Calu3 (cell line): ENCODE measurements around the gene BEND5. TPM values are rescaled to one million over a fixed set of nuclear protein-coding genes. Genes with fewer than 3 reads are reported as not detected.

Experiments
- BruUV-seq: library from RNA; stranded (reverse); fragments of 400-500 nt; replicated peaks from 2 replicates; lab custom pipeline; 2021; lab: Mats Ljungman, UMichigan
- CTCF ChIA-PET: fragments of 300-600 bp; sonication (Branson Sonifier 250); formaldehyde crosslinking; loops from one replicate; lab custom pipeline; 2022; ENCODE audit warnings: antibody characterized with exemption; lab: Charles Lee
- DNase-seq: peaks from one replicate; pipeline ENCODE4 v3.0.0; 2022
- H3K27ac Mint-ChIP-seq: one replicate; pipeline ENCODE4 v1.8.0; 2022; ENCODE audit warnings: mixed read lengths; ENCODE audit not compliant: unreplicated experiment
- H3K27me3 Mint-ChIP-seq: one replicate; pipeline ENCODE4 v1.8.0; 2022; ENCODE audit warnings: mixed read lengths; ENCODE audit not compliant: unreplicated experiment
- H3K36me3 Mint-ChIP-seq: one replicate; pipeline ENCODE4 v1.8.0; 2022; ENCODE audit warnings: mild to moderate bottlenecking, moderate library complexity, mixed read lengths; ENCODE audit not compliant: insufficient read depth, unreplicated experiment
- H3K4me1 Mint-ChIP-seq: one replicate; pipeline ENCODE4 v1.8.0; 2022; ENCODE audit warnings: mild to moderate bottlenecking, low read depth, mixed read lengths; ENCODE audit not compliant: unreplicated experiment
- H3K4me3 Mint-ChIP-seq: one replicate; pipeline ENCODE4 v1.8.0; 2022; ENCODE audit warnings: mild to moderate bottlenecking, low read depth, moderate library complexity, mixed read lengths; ENCODE audit not compliant: unreplicated experiment
- H3K9me3 Mint-ChIP-seq: one replicate; pipeline ENCODE4 v1.8.0; 2022; ENCODE audit warnings: low read depth, mixed read lengths; ENCODE audit not compliant: unreplicated experiment
- CTCF ChIP-seq: fragments of 200-600 bp; IDR thresholded peaks from one replicate; pipeline ENCODE4 v1.8.0; 2022; ENCODE audit warnings: antibody characterized with exemption; ENCODE audit not compliant: unreplicated experiment
- intact Hi-C: fragments of 100-400 bp; cut with micrococcal nuclease; formaldehyde crosslinking; loops from one replicate; pipeline ENCODE4 v1.10.0; 2022; ENCODE audit not compliant: unreplicated experiment
- total RNA-seq: library from RNA; stranded (reverse); gene quantifications from 2 replicates; pipeline ENCODE4 v1.2.3, GENCODE V29; 2022

BEND5 gene
- total RNA-seq, 1 experiment from 2014 or later = 0.87 TPM

- no TSS peak for BruUV-seq
- CTCF ChIA-PET = no interaction called here
- H3K4me3 Mint-ChIP-seq = no peak overlapping the region
- no peaks in the 10 kb centered on the region for H3K4me1 Mint-ChIP-seq
- intact Hi-C loops = no loop called here
- no peak for DNase-seq
- no peak for TF ChIP-seq CTCF
- H3K27ac Mint-ChIP-seq = no peak overlapping the region
- no peaks in the 10 kb centered on the region for H3K9me3 Mint-ChIP-seq
- no peaks in the 10 kb centered on the region for H3K36me3 Mint-ChIP-seq
- H3K27me3 Mint-ChIP-seq = no peaks in the 10 kb centered on the region
Measured at GRCh38 chr1:48720929-48721328, 55.8 kb downstream of the BEND5 start.

DNA sequence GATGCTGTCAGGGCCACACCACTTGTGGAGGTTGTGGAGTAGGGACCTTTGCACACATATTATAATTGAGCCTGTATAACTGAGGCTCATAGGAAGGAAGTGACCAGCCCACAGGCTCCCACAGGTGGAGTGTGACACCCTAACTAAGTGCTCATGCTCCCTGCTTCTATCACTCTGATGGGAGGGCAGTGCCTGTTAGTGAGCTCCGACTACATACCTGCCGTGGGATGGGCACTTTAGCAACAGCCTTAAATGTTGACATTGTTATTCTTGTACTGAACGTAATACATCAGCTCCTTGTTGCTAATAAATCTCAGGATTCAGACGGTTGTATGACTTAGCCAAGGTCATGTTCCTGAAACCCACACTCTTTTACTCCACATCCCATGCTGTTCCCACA, 58.0 kb downstream of the BEND5 start:
- intact Hi-C loops = no loop called here
- H3K27me3 Mint-ChIP-seq = peaks cover 12% of the 10 kb centered on the region
- BruUV-seq = no TSS peak
- no peaks in the 10 kb centered on the region for H3K4me1 Mint-ChIP-seq
- TF ChIP-seq CTCF = no peak
- no peaks in the 10 kb centered on the region for H3K36me3 Mint-ChIP-seq
- DNase-seq = no peak
- no peaks in the 10 kb centered on the region for H3K9me3 Mint-ChIP-seq
- CTCF ChIA-PET = no interaction called here
- H3K27ac Mint-ChIP-seq = no peak overlapping the region
- no peak overlapping the region for H3K4me3 Mint-ChIP-seq

DNA sequence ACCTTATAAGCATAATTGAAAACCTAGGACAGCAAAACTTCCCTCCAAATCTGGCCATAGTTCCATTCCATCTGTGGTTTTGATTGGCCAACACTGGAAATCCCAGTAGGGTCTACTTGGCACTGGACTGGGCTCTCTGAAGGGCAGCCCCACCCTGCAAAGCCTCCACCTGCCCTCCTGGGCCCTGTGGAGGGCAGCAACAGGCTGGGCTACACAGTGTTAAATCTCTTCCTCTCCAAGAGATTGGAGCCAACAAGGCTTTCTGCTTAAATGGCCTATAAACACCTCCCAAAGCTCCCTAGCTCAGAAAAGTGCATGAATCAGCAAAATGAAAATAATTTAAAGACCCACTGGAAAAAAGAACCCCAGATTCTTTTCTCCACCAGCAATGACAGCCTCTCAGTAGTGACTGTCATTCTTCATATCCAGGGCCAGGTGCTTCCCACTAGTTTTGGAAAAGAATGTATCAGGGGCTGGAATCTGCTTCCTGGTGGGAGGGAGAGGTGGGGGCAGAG, 58.5 kb downstream of the BEND5 start:
- DNase-seq = no peak
- Mint-ChIP-seq H3K9me3 (no peaks in the 10 kb centered on the region), H3K27me3 (peaks cover 12% of the 10 kb centered on the region), H3K4me3 (no peak overlapping the region), H3K36me3 (no peaks in the 10 kb centered on the region), H3K4me1 (no peaks in the 10 kb centered on the region), H3K27ac (no peak overlapping the region)
- BruUV-seq = no TSS peak
- no peak for TF ChIP-seq CTCF
- intact Hi-C loops = no loop called here
- CTCF ChIA-PET = no interaction called here

- intact Hi-C loops = no loop called here
- Mint-ChIP-seq H3K4me3 (no peak overlapping the region), H3K27me3 (peaks cover 12% of the 10 kb centered on the region), H3K9me3 (no peaks in the 10 kb centered on the region), H3K4me1 (no peaks in the 10 kb centered on the region), H3K36me3 (no peaks in the 10 kb centered on the region), H3K27ac (no peak overlapping the region)
- CTCF ChIA-PET = no interaction called here
- no peak for TF ChIP-seq CTCF
- DNase-seq = no peak
- BruUV-seq = no TSS peak
Measured at GRCh38 chr1:48717082-48717481, 59.6 kb downstream of the BEND5 start.
